Trophoblast cell (in vitro differentiated cells and primary cell): ENCODE measurements around the gene ASB8.
A peak's percentile ranks its signal among the peaks of the same experiment; 100 is the strongest.

ENCODE experiments used
- DNase-seq, 2 donors: peaks; one replicate each; pipeline ENCODE4 v3.0.0-alpha.2; 2016
- H2AFZ ChIP-seq: 2 replicates; pipeline ENCODE4 v1.6.1; 2013; ENCODE audit warnings: low read length, moderate library complexity, mild to moderate bottlenecking; ENCODE audit not compliant: insufficient read depth, poor library complexity
- H2AK5ac ChIP-seq: 2 replicates; pipeline ENCODE4 v1.6.1; 2013; ENCODE audit warnings: mild to moderate bottlenecking, low read length
- H2BK120ac ChIP-seq: 2 replicates; pipeline ENCODE4 v1.6.1; 2013; ENCODE audit warnings: low read length, mild to moderate bottlenecking, moderate library complexity; ENCODE audit not compliant: insufficient read depth, poor library complexity
- H2BK12ac ChIP-seq: 2 replicates; pipeline ENCODE4 v1.6.1; 2013; ENCODE audit warnings: mild to moderate bottlenecking, low read length, moderate library complexity
- H2BK5ac ChIP-seq: 2 replicates; pipeline ENCODE4 v1.6.1; 2013; ENCODE audit warnings: low read length, low read depth, moderate library complexity, mild to moderate bottlenecking; ENCODE audit not compliant: poor library complexity
- H3K14ac ChIP-seq: 2 replicates; pipeline ENCODE4 v1.6.1; 2013; ENCODE audit warnings: mild to moderate bottlenecking, low read length
- H3K18ac ChIP-seq: 2 replicates; pipeline ENCODE4 v1.6.1; 2013; ENCODE audit warnings: mild to moderate bottlenecking, low read length
- H3K23ac ChIP-seq: 2 replicates; pipeline ENCODE4 v1.6.1; 2013; ENCODE audit warnings: low read length
- H3K27ac ChIP-seq: 2 replicates; pipeline ENCODE4 v1.5.1; 2013; ENCODE audit warnings: low read depth, mild to moderate bottlenecking, inconsistent platforms, low read length, moderate library complexity
- H3K27me3 ChIP-seq: 2 replicates; pipeline ENCODE4 v1.6.1; 2013; ENCODE audit warnings: inconsistent platforms, mild to moderate bottlenecking, low read length, moderate library complexity; ENCODE audit not compliant: insufficient read depth
- H3K36me3 ChIP-seq, 2 experiments: 1 replicate in 1 of 2; 2 replicates in 1 of 2; pipeline ENCODE4 v1.6.1; 2013; ENCODE audit warnings: low read length in 2 of 2, mild to moderate bottlenecking in 2 of 2, moderate library complexity in 1 of 2; ENCODE audit not compliant: insufficient read depth in 2 of 2, control insufficient read depth in 1 of 2
- H3K4ac ChIP-seq: 2 replicates; pipeline ENCODE4 v1.6.1; 2013; ENCODE audit warnings: low read depth, mild to moderate bottlenecking, low read length, moderate library complexity
- H3K4me1 ChIP-seq, 2 experiments: 1 replicate in 1 of 2; 2 replicates in 1 of 2; pipeline ENCODE4 v1.6.1; 2013; ENCODE audit warnings: low read length in 2 of 2, mild to moderate bottlenecking in 2 of 2, moderate library complexity in 1 of 2; ENCODE audit not compliant: insufficient read depth in 2 of 2, control insufficient read depth in 1 of 2
- H3K4me2 ChIP-seq: 2 replicates; pipeline ENCODE4 v1.6.1; 2013; ENCODE audit warnings: inconsistent platforms, mild to moderate bottlenecking, low read length, moderate library complexity
- H3K4me3 ChIP-seq: 2 replicates; pipeline ENCODE4 v1.5.1; 2013; ENCODE audit warnings: mild to moderate bottlenecking, low read depth, low read length, inconsistent platforms
- H3K79me1 ChIP-seq: one replicate; pipeline ENCODE4 v1.6.1; 2013; ENCODE audit warnings: low read length
- H3K79me2 ChIP-seq: 2 replicates; pipeline ENCODE4 v1.6.1; 2013; ENCODE audit warnings: low read length, mild to moderate bottlenecking; ENCODE audit not compliant: control insufficient read depth, insufficient read depth, poor library complexity
- H3K9ac ChIP-seq: 2 replicates; pipeline ENCODE4 v1.6.1; 2013; ENCODE audit warnings: mild to moderate bottlenecking, low read length
- H3K9me3 ChIP-seq: 2 replicates; pipeline ENCODE4 v1.6.1; 2013; ENCODE audit warnings: low read depth, mild to moderate bottlenecking, control low read depth, inconsistent platforms, low read length; ENCODE audit not compliant: insufficient read depth
- H4K12ac ChIP-seq: 2 replicates; pipeline ENCODE4 v1.6.1; 2013; ENCODE audit warnings: low read depth, mild to moderate bottlenecking, low read length, moderate library complexity
- H4K8ac ChIP-seq: 2 replicates; pipeline ENCODE4 v1.6.1; 2013; ENCODE audit warnings: low read depth, mild to moderate bottlenecking, low read length, moderate library complexity
- H4K91ac ChIP-seq: one replicate; pipeline ENCODE4 v1.6.1; 2013; ENCODE audit warnings: low read depth, mild to moderate bottlenecking, low read length, moderate library complexity
- WGBS: extraction: QIAGEN DNeasy Blood & Tissue Kit; methylation state at CpG from one replicate; pipeline ENCODE4 v1.1.7; 2013; ENCODE audit warnings: missing lambda C conversion rate; ENCODE audit not compliant: insufficient read length, insufficient coverage; ENCODE audit errors: extremely low coverage; 5-methylcytosine and 5-hydroxymethylcytosine counted together

ASB8 gene

GRCh38 chr12:48151103-48151771 is 6.1 kb downstream of the ASB8 start:
- H2BK5ac ChIP-seq, result no peak overlapping the region
- no peak overlapping the region for H3K9ac ChIP-seq
- H3K4me1 ChIP-seq, result no peaks in the 10 kb centered on the region
- no peak overlapping the region for H4K91ac ChIP-seq
- no peak overlapping the region for H2BK120ac ChIP-seq
- peaks cover 7 to 11% of the 10 kb centered on the region in 2 experiments for H3K36me3 ChIP-seq
- WGBS, result no CpG with 5 or more reads among the region's 2 CpGs
- H3K27me3 ChIP-seq, result no peaks in the 10 kb centered on the region
- no peak overlapping the region for H2AFZ ChIP-seq
- H3K23ac ChIP-seq, result no peak overlapping the region
- no peak for DNase-seq
- no peak overlapping the region for H4K8ac ChIP-seq
- no peak overlapping the region for H3K14ac ChIP-seq
- no peak overlapping the region for H3K18ac ChIP-seq
- H3K27ac ChIP-seq, result no peak overlapping the region
- no peaks in the 10 kb centered on the region for H3K79me1 ChIP-seq
- no peak overlapping the region for H2AK5ac ChIP-seq
- no peak overlapping the region for H2BK12ac ChIP-seq
- H3K4ac ChIP-seq, result no peak overlapping the region
- no peak overlapping the region for H3K4me3 ChIP-seq
- H3K9me3 ChIP-seq, result no peaks in the 10 kb centered on the region
- H4K12ac ChIP-seq, result no peak overlapping the region
- no peaks in the 10 kb centered on the region for H3K79me2 ChIP-seq
- no peak overlapping the region for H3K4me2 ChIP-seq

DNA sequence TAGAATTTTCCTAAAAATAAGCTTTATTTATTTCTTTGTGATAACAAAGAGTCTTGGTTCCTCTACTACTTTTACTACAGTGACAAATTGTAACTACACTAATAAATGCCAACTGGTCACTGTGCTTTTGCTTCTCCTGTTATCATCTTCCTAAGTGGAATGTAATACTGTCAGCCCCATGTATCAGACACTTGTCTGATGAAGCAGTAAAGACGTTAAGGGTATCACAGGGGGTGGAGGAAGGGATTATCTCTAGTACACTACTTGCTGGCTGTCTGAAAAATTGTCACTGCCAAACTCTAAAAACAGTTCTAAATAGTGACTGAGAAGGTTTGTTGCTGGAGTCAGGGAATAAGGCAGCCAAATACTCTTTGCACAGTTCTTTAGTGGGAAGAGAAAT is 11.3 kb downstream of the ASB8 start:
- peaks cover 1% of the 10 kb centered on the region for H3K9me3 ChIP-seq
- no peak overlapping the region for H2BK120ac ChIP-seq
- WGBS, result no CpG with 5 or more reads among the region's 1 CpG
- no peak overlapping the region for H3K18ac ChIP-seq
- no peak for DNase-seq
- no peak overlapping the region for H2AK5ac ChIP-seq
- no peak overlapping the region for H2BK5ac ChIP-seq
- H2AFZ ChIP-seq, result no peak overlapping the region
- H3K23ac ChIP-seq, result no peak overlapping the region
- no peak overlapping the region for H3K27ac ChIP-seq
- no peak overlapping the region for H3K4me3 ChIP-seq
- H3K79me1 ChIP-seq, result no peaks in the 10 kb centered on the region
- H3K4me1 ChIP-seq, result no peaks in the 10 kb centered on the region
- H4K8ac ChIP-seq, result no peak overlapping the region
- H3K36me3 ChIP-seq, result peaks cover 26 to 45% of the 10 kb centered on the region in 2 experiments
- no peaks in the 10 kb centered on the region for H3K27me3 ChIP-seq
- H3K14ac ChIP-seq, result no peak overlapping the region
- no peak overlapping the region for H2BK12ac ChIP-seq
- no peaks in the 10 kb centered on the region for H3K79me2 ChIP-seq
- H3K9ac ChIP-seq, result no peak overlapping the region
- H3K4ac ChIP-seq, result no peak overlapping the region
- H4K12ac ChIP-seq, result no peak overlapping the region
- no peak overlapping the region for H3K4me2 ChIP-seq
- no peak overlapping the region for H4K91ac ChIP-seq

DNA sequence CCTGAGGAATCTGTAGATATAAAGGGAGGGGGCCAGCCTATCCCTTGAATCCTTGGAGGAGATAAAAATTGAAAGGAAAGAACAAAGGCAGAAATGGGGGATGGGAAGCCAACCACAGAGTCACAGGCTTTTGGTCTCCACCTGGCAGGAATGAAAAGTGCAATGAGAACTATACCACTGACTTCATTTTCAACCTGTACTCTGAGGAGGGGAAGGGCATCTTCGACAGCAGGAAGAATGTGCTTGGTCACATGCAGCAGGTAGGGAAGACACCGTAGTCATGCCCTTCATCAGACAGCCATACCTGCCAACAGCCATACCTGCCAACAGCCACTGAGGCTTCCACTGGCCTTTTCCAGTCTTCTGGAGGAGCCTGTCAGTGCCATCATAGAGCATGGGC is 13.4 kb downstream of the ASB8 start:
- no peak overlapping the region for H3K23ac ChIP-seq
- no peak overlapping the region for H4K12ac ChIP-seq
- no CpG with 5 or more reads among the region's 2 CpGs for WGBS
- no peak overlapping the region for H3K9ac ChIP-seq
- H3K18ac ChIP-seq, result no peak overlapping the region
- no peak overlapping the region for H3K4me3 ChIP-seq
- H3K9me3 ChIP-seq, result peaks cover 1% of the 10 kb centered on the region
- H2AK5ac ChIP-seq, result no peak overlapping the region
- no peak overlapping the region for H2BK12ac ChIP-seq
- H3K36me3 ChIP-seq, result peaks cover 29 to 54% of the 10 kb centered on the region in 2 experiments
- H3K27me3 ChIP-seq, result no peaks in the 10 kb centered on the region
- no peak overlapping the region for H3K27ac ChIP-seq
- H3K14ac ChIP-seq, result no peak overlapping the region
- no peaks in the 10 kb centered on the region for H3K4me1 ChIP-seq
- H4K91ac ChIP-seq, result no peak overlapping the region
- no peak overlapping the region for H4K8ac ChIP-seq
- peak in 1 of 2 donors; percentile 11 for DNase-seq
- H2AFZ ChIP-seq, result no peak overlapping the region
- H3K4ac ChIP-seq, result no peak overlapping the region
- no peaks in the 10 kb centered on the region for H3K79me2 ChIP-seq
- no peak overlapping the region for H2BK5ac ChIP-seq
- no peak overlapping the region for H3K4me2 ChIP-seq
- H3K79me1 ChIP-seq, result no peaks in the 10 kb centered on the region
- H2BK120ac ChIP-seq, result no peak overlapping the region

- Histone ChIP-seq H2AFZ (no peak overlapping the region), H3K79me2 (no peaks in the 10 kb centered on the region), H4K91ac (no peak overlapping the region), H2BK5ac (no peak overlapping the region), H3K14ac (no peak overlapping the region), H3K27me3 (no peaks in the 10 kb centered on the region), H3K27ac (no peak overlapping the region), H2BK12ac (no peak overlapping the region), H2BK120ac (no peak overlapping the region), H3K18ac (no peak overlapping the region), H4K8ac (no peak overlapping the region), H2AK5ac (no peak overlapping the region), H3K4me3 (no peak overlapping the region), H3K4me1 (no peaks in the 10 kb centered on the region), H3K4me2 (no peak overlapping the region), H3K23ac (no peak overlapping the region), H4K12ac (no peak overlapping the region), H3K36me3 (peaks cover 31 to 53% of the 10 kb centered on the region in 2 experiments), H3K4ac (no peak overlapping the region), H3K9me3 (peaks cover 1% of the 10 kb centered on the region), H3K9ac (no peak overlapping the region), H3K79me1 (no peaks in the 10 kb centered on the region)
- no CpG with 5 or more reads among the region's 7 CpGs for WGBS
- no peak for DNase-seq
Measured at GRCh38 chr12:48142818-48143674, 14.3 kb downstream of the ASB8 start.
